Keratinocyte (primary cell): ENCODE results near the gene MYMX. TPM values are rescaled to one million over a fixed set of nuclear protein-coding genes. Genes with fewer than 3 reads are reported as not detected.

Experiments used
- DNase-seq: peaks from one replicate; pipeline ENCODE4 v3.0.0-alpha.2; 2011; ENCODE audit warnings: low read depth, missing footprints, low spot score
- FAIRE-seq: peaks from 2 replicates; lab custom pipeline; 2011; peaks lifted over from hg19 to GRCh38; lab: Jason Lieb, UNC
- H2AFZ ChIP-seq: 2 replicates; pipeline ENCODE4 v1.6.0; 2012; ENCODE audit warnings: low read length, control low read depth, inconsistent platforms; ENCODE audit not compliant: control insufficient read depth
- H3K27ac ChIP-seq: 2 replicates; pipeline ENCODE4 v1.5.1; 2011; ENCODE audit warnings: low read length; ENCODE audit not compliant: control insufficient read depth, insufficient read depth
- H3K27me3 ChIP-seq: 3 replicates; pipeline ENCODE4 v1.6.0; 2011; ENCODE audit warnings: low read length; ENCODE audit not compliant: control insufficient read depth, insufficient read depth; ENCODE audit errors: extremely low read depth
- H3K36me3 ChIP-seq, 2 experiments: 2 replicates in 1 of 2; 3 replicates in 1 of 2; pipeline ENCODE4 v1.5.1; 2011; ENCODE audit warnings: low read length in 2 of 2, mild to moderate bottlenecking in 1 of 2; ENCODE audit not compliant: control insufficient read depth in 2 of 2, insufficient read depth in 2 of 2; ENCODE audit errors: extremely low read depth in 1 of 2
- H3K4me1 ChIP-seq: 3 replicates; pipeline ENCODE4 v1.5.1; 2011; ENCODE audit warnings: low read length; ENCODE audit not compliant: control insufficient read depth, insufficient read depth; ENCODE audit errors: extremely low read depth
- H3K4me2 ChIP-seq: 3 replicates; pipeline ENCODE4 v1.6.0; 2011; ENCODE audit warnings: low read depth, low read length; ENCODE audit not compliant: control insufficient read depth, insufficient read depth; ENCODE audit errors: extremely low read depth
- H3K4me3 ChIP-seq, 3 experiments: fragments of 200-600 bp in 1 of 3; sonication (generic) in 1 of 3; 2 replicates in 2 of 3; 3 replicates in 1 of 3; pipeline ENCODE4 v1.5.1; 2011 to 2016; ENCODE audit warnings: low read length in 3 of 3, mild to moderate bottlenecking in 3 of 3, control low read depth in 2 of 3, inconsistent platforms in 1 of 3, low read depth in 1 of 3, mixed read lengths in 1 of 3, mixed run types in 1 of 3, moderate library complexity in 1 of 3; ENCODE audit not compliant: control insufficient read depth in 2 of 3, insufficient read depth in 2 of 3; ENCODE audit errors: extremely low read depth in 1 of 3
- H3K79me2 ChIP-seq: 2 replicates; pipeline ENCODE4 v1.6.0; 2012; ENCODE audit warnings: low read length; ENCODE audit not compliant: control insufficient read depth, insufficient read depth
- H3K9ac ChIP-seq: 3 replicates; pipeline ENCODE4 v1.6.0; 2011; ENCODE audit warnings: low read length; ENCODE audit not compliant: control insufficient read depth, insufficient read depth; ENCODE audit errors: extremely low read depth
- H3K9me1 ChIP-seq: 3 replicates; pipeline ENCODE4 v1.6.0; 2011; ENCODE audit warnings: low read length; ENCODE audit not compliant: control insufficient read depth, insufficient read depth; ENCODE audit errors: extremely low read depth
- H3K9me3 ChIP-seq: 2 replicates; pipeline ENCODE4 v1.5.1; 2012; ENCODE audit warnings: low read depth, low read length; ENCODE audit not compliant: control insufficient read depth
- H4K20me1 ChIP-seq: 3 replicates; pipeline ENCODE4 v1.6.0; 2011; ENCODE audit warnings: low read length; ENCODE audit not compliant: control insufficient read depth, insufficient read depth; ENCODE audit errors: extremely low read depth
- CTCF ChIP-seq, 3 experiments: IDR thresholded peaks in 1 of 3; conservative IDR thresholded peaks in 1 of 3; optimal IDR thresholded peaks in 1 of 3; 2 replicates in 2 of 3; 3 replicates in 1 of 3; pipeline versions ENCODE3 to v1.5.1; 2011; ENCODE audit warnings: low read length in 3 of 3, mild to moderate bottlenecking in 3 of 3, moderate library complexity in 2 of 3, control low read depth in 1 of 3, inconsistent platforms in 1 of 3; ENCODE audit not compliant: insufficient read depth in 2 of 3; ENCODE audit errors: extremely low read depth in 1 of 3
- EZH2 ChIP-seq: IDR thresholded peaks from one replicate; pipeline ENCODE4 v1.6.1; 2012; ENCODE audit warnings: inconsistent platforms, mild to moderate bottlenecking, low read length, moderate library complexity
- dilution Hi-C: fragments of 300-500 bp; cut with MboI; formaldehyde crosslinking; loops from one replicate; pipeline ENCODE4 v1.7.0; 2020; ENCODE audit warnings: low sequenced_read_pairs; ENCODE audit not compliant: extremely low pct_ligation_motif_present
- polyA minus RNA-seq, 3 experiments: library from RNA; depleted of rRNA, polyadenylated mRNA; stranded (reverse); fragments of >200 nt; gene quantifications; 1 replicate in 1 of 3; 2 replicates in 1 of 3; 3 replicates in 1 of 3; pipeline ENCODE4 v1.2.3, GENCODE V29; 2011
- polyA plus RNA-seq, 5 experiments: library from polyadenylated mRNA; depleted of rRNA in 3 of 5; stranded (reverse) in 3 of 5; stranded (forward) in 1 of 5; unstranded in 1 of 5; fragments of >200 nt; gene quantifications; 1 replicate in 1 of 5; 2 replicates in 3 of 5; 3 replicates in 1 of 5; pipeline versions ENCODE4 v1.2.1 to v1.2.3, GENCODE V29; 2011 to 2012; ENCODE audit warnings: missing spikeins in 2 of 5, low read depth in 1 of 5, low replicate concordance in 1 of 5

The MYMX gene
- polyA plus RNA-seq (0.09 TPM in 1 of 3 replicates, not detected in the others), polyA minus RNA-seq (not detected in 3 replicates)
- not detected for polyA plus RNA-seq (2011; ENCODE audit: low read depth)
- polyA plus RNA-seq (2011; cell fraction: cytosol; rRNA removed), result 0.19 TPM in 1 of 2 replicates, not detected in the other
- not detected in 2 replicates for polyA plus RNA-seq (2011; cell fraction: nucleus; rRNA removed)
- not detected in 2 replicates for polyA plus RNA-seq (2012; ENCODE audit: low replicate concordance)
- not detected for polyA minus RNA-seq (2011; cell fraction: cytosol; rRNA and poly(A)+ RNA removed)
- not detected in 2 replicates for polyA minus RNA-seq (2011; cell fraction: nucleus; rRNA and poly(A)+ RNA removed)

GRCh38 chr6:44216677-44217331 lies at the start of gene MYMX:
Gene MYMX (plus strand): TSS chr6:44216926. CDS start chr6:44217472, 546 bp downstream.
- Histone ChIP-seq H3K9ac (no peak within 1 kb of the TSS), H3K9me3 (no peaks in the 10 kb centered on the region), H3K4me1 (peaks cover 20% of the 10 kb centered on the region), H3K36me3 (no peaks in the 10 kb centered on the region), H3K27me3 (no peaks in the 10 kb centered on the region), H3K4me3 (no peak within 1 kb of the TSS), H4K20me1 (no peaks in the 10 kb centered on the region), H3K9me1 (no peaks in the 10 kb centered on the region), H2AFZ (peak within 1 kb of the TSS; percentile 65), H3K4me2 (no peak within 1 kb of the TSS), H3K79me2 (no peaks in the 10 kb centered on the region), H3K27ac (no peak within 1 kb of the TSS)
- DNase-seq (no peak), FAIRE-seq (no peak)
- no peak for TF ChIP-seq CTCF (optimal IDR thresholded peaks at IDR 0.05 in 1 of 3, IDR thresholded peaks at IDR 0.05 in 1 of 3, conservative IDR thresholded peaks at IDR 0.05 in 1 of 3; ENCODE audit: extremely low read depth in 1 of 3, insufficient read depth in 2 of 3, low read length in 3 of 3)
- TF ChIP-seq EZH2, result no peak
- dilution Hi-C loops, result no loop called here

- no peak overlapping the region for H3K27ac ChIP-seq
- H3K27me3 ChIP-seq, result peaks cover 8% of the 10 kb centered on the region
- DNase-seq, result no peak
- FAIRE-seq, result no peak
- no peaks in the 10 kb centered on the region for H3K9me1 ChIP-seq
- no peaks in the 10 kb centered on the region for H3K9me3 ChIP-seq
- H3K79me2 ChIP-seq, result no peaks in the 10 kb centered on the region
- TF ChIP-seq CTCF (optimal IDR thresholded peaks at IDR 0.05 in 1 of 3, IDR thresholded peaks at IDR 0.05 in 1 of 3, conservative IDR thresholded peaks at IDR 0.05 in 1 of 3; ENCODE audit: extremely low read depth in 1 of 3, insufficient read depth in 2 of 3, low read length in 3 of 3) (no peak), EZH2 (no peak)
- no peaks in the 10 kb centered on the region for H3K36me3 ChIP-seq
- H3K4me2 ChIP-seq, result no peak overlapping the region
- dilution Hi-C loops, result no loop called here
- no peak overlapping the region for H3K4me3 ChIP-seq
- H3K9ac ChIP-seq, result no peak overlapping the region
- no peaks in the 10 kb centered on the region for H4K20me1 ChIP-seq
- H3K4me1 ChIP-seq, result peaks cover 15% of the 10 kb centered on the region
- no peak overlapping the region for H2AFZ ChIP-seq
Measured at GRCh38 chr6:44167567-44167966, 49.2 kb upstream of the MYMX start.
